NB4 (cell line): ENCODE results near the gene RALB.
"Not testable (repeated sequence)": the region's sequence is repeated elsewhere in the genome, so short reads cannot be mapped to it uniquely, and the experiment has no call there.

ENCODE experiments used
- DNase-seq: peaks from one replicate; pipeline ENCODE4 v3.0.0; 2010; ENCODE audit warnings: low read depth
- H3K4me3 ChIP-seq: one replicate; pipeline ENCODE4 v1.5.1; 2011; ENCODE audit warnings: mild to moderate bottlenecking, low read depth, low read length, moderate library complexity
- MYC ChIP-seq: IDR thresholded peaks from 2 replicates; pipeline ENCODE4 v1.6.1; 2011; ENCODE audit warnings: low read depth, low read length
- POLR2A ChIP-seq: IDR thresholded peaks from 2 replicates; pipeline ENCODE4 v1.6.1; 2011; ENCODE audit warnings: mild to moderate bottlenecking; ENCODE audit not compliant: insufficient read length; ENCODE audit errors: extremely low read depth
- TF ChIP-seq, protein P1 (sequence below): IDR thresholded peaks from 2 replicates; pipeline ENCODE4 v1.6.1; 2011; ENCODE audit warnings: low read depth, low read length
- TF ChIP-seq, protein P2 (sequence below): IDR thresholded peaks from one replicate; pipeline ENCODE4 v1.5.1; 2012; ENCODE audit warnings: low read depth, low read length

The RALB gene

DNA sequence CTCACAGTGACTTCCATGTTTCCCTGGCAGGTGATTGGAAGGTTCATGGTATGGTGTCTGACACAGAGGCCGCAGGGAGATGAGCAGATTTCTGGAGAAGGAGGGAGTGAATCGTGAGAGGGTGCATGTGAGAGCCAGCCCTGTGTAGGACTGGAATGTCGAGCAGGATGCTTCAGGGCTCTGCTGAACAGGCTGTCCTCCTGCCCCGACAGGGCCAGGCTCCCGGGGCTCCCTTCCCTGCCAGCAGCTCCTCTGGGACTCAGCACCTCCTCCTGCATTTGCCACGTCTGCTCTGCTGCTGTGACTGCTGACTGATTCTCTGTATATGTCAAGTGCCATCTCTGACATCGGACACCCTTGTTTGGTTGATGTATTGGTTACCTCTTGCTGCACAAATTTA lies 54.8 kb downstream of the RALB start:
- no peak for DNase-seq
- H3K4me3 ChIP-seq, result no peak overlapping the region
- TF ChIP-seq POLR2A (no peak), MYC (no peak)
- TF ChIP-seq, protein P1, sequence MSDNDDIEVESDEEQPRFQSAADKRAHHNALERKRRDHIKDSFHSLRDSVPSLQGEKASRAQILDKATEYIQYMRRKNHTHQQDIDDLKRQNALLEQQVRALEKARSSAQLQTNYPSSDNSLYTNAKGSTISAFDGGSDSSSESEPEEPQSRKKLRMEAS, result no peak
- TF ChIP-seq, protein P2, sequence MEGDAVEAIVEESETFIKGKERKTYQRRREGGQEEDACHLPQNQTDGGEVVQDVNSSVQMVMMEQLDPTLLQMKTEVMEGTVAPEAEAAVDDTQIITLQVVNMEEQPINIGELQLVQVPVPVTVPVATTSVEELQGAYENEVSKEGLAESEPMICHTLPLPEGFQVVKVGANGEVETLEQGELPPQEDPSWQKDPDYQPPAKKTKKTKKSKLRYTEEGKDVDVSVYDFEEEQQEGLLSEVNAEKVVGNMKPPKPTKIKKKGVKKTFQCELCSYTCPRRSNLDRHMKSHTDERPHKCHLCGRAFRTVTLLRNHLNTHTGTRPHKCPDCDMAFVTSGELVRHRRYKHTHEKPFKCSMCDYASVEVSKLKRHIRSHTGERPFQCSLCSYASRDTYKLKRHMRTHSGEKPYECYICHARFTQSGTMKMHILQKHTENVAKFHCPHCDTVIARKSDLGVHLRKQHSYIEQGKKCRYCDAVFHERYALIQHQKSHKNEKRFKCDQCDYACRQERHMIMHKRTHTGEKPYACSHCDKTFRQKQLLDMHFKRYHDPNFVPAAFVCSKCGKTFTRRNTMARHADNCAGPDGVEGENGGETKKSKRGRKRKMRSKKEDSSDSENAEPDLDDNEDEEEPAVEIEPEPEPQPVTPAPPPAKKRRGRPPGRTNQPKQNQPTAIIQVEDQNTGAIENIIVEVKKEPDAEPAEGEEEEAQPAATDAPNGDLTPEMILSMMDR, result no peak

DNA sequence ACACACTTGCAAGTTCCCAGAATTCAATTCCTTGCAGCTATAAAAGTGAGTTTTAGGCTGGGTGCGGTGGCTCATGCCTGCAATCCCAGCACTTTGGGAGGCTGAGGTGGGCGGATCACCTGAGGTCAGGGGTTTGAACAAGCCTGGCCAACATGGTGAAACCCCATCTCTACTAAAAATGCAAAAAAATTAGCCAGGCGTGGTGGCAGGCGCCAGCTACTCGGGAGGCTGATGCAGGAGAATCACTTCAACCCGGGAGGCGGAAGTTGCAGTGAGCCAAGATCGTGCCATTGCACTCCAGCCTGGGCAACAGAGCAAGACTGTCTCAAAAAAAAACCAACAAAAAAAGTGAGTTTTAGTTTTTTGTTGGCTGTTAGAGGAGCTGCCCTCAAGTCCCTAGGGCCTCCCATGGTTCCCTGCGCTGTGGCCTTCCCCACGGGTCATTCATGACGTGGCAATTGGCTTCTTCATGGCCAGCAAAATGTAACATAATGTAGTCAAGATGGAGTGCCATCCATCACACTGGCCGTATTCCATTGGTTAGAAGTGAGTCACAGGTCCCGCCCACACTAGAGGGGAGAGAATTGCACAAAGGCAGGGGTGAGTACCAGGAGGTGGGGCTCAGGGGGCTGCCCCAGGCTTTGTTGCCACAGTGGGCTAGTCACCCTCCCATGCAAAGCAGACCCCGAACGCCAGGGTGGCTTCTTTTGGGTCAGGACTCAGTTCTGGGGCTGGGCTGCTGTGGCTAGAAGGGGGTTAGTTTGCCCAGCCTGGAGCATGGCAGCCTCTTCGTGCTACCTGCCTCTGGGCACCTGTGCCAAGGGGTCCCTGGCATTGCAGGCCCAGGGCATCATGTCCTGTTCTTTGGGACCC lies 55.6 kb downstream of the RALB start:
- no peak overlapping the region for H3K4me3 ChIP-seq
- TF ChIP-seq MYC (no peak), POLR2A (no peak)
- TF ChIP-seq, protein P1, result no peak
- TF ChIP-seq, protein P2, result no peak
- DNase-seq, result peak; percentile 26

DNA sequence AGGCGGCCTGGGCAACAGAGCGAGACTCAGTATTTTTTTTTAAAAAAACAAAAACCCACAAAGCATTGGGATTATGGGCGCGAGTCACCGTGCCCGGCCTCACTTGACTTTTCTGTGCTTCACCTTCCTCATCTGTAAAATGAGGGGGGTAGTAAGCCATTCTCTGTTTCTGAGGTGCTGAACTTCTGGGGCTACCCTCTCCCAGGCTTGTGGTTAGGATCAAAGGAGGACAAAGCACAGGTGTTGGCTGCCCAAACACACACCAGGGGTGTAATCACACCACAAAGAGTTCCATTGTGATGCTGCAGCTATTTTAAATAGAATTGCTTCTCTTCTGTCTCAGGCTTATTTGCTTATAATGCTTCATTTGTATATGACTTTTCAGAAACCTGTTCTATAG lies 57.5 kb downstream of the RALB start:
- no peak overlapping the region for H3K4me3 ChIP-seq
- DNase-seq, result no peak
- TF ChIP-seq, protein P2, result no peak
- TF ChIP-seq, protein P1, result no peak
- TF ChIP-seq MYC (no peak), POLR2A (no peak)

DNA sequence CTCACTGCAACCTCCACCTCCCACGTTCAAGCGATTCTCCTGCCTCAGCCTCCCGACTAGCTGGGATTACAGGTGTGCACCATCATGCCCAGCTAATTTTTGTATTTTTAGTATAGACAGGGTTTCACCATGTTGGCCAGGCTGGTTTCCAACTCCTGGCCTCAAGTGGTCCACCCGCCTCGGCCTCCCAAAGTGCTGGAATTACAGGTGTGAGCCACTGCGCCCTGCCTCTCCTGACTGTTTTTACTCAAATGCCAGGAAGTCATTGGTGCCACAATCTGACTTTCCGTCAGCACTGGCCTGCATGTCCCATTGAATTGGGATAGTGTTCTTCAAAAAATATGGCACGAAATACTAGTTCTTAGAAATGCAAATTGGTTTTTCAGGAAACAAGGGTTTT lies 58.2 kb downstream of the RALB start:
- DNase-seq, H3K4me3 ChIP-seq: not testable (repeated sequence)

DNA sequence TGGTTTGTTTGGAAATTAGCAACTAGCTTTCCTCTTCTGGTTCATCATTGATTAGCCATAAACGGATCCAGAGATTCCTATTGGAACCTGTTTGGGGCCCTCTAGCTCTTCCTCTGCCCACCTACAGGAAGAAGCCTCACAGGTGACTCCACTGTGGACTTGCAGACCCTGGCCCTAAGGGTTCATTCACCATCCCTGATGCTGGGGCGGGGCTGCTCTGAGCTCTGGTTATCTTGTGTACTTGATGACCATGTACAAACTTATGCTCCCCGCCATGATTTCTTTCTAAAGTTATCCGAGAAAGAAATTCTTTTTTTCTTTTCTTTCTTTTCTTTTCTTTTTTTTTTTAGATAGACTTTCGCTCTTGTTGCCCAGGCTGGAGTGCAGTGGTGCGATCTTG lies 59.4 kb downstream of the RALB start:
- TF ChIP-seq MYC (no peak), POLR2A (no peak)
- TF ChIP-seq, protein P1, result no peak
- TF ChIP-seq, protein P2, result no peak

DNA sequence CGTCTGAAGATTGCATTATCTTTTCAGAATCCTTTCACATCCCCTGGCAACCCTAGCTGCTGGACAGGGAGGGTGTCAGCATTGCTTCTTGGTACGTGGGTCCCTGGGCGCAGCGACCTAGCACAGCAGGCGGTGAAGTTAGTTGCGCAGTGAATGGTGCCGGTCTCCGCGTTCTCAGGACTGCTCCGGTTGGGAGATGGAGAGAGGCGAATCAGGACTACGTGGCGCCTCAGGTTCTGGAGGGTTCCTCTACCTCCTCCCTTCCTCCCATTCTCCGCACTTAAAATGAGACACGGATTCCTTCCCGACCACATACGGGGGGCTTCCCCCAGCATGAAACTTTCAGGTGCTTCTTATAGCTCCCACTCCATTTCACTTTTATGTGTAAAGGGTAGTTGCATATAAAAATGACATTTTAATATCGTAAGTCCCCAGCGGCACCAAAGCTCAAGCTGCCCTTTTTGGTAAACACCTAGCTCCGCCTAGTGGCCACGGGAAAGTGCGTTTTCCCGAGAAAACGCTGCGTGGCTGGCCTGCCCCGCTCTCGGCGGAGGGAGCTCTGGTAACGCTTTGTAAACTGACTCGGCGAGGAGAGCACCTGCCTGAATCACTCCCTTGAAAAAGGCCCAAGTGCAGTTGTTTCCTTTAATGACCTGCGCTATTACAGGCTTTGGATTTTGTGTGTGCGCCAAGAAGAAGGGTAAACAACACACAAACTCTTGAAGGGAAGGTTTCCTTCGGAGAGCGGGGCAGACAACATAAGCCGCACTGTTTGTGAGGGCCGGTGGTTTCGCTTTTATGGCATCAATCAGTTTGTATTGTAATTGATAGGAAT lies 60.4 kb downstream of the RALB start:
- peak overlapping the region; percentile 32 for H3K4me3 ChIP-seq
- TF ChIP-seq, protein P1, result peak; percentile 47
- TF ChIP-seq MYC (peak; percentile 40; the same call in 1 of the 2 replicates), POLR2A (no peak)
- TF ChIP-seq, protein P2, result peak; percentile 95
- DNase-seq, result peak; percentile 81

More for the DNA sequence above, 59.4 kb downstream of the RALB start:
- DNase-seq, result no peak
- H3K4me3 ChIP-seq, result no peak overlapping the region
